Measurements from ENCODE around the gene DLK1.

DLK1 gene

GRCh38 chr14:100723135-100723829 lies 3.4 kb upstream of the DLK1 start:
- no peak for DNase-seq
- no peak overlapping the region for H3K4me3 ChIP-seq (ENCODE audit: low read depth, low read length)
- no peak for TF ChIP-seq CTCF (IDR thresholded peaks at IDR 0.05; ENCODE audit: low read depth, low read length, missing control alignments)
- in situ Hi-C loops (cut with HindIII; ENCODE audit: low pct_ligation_motif_present, low sequenced_read_pairs) = no loop called here
- peaks cover 63% of the 10 kb centered on the region for H3K27me3 ChIP-seq (replicated peaks)
- no peak overlapping the region for H3K27ac ChIP-seq
- no peaks in the 10 kb centered on the region for H3K36me3 ChIP-seq (replicated peaks)

GRCh38 chr14:100723830-100724437 lies 2.8 kb upstream of the DLK1 start:
- in situ Hi-C loops (cut with HindIII; ENCODE audit: low pct_ligation_motif_present, low sequenced_read_pairs) = no loop called here
- TF ChIP-seq CTCF (IDR thresholded peaks at IDR 0.05; ENCODE audit: low read depth, low read length, missing control alignments) = no peak
- H3K36me3 ChIP-seq (replicated peaks) = no peaks in the 10 kb centered on the region
- no peak overlapping the region for H3K27ac ChIP-seq
- no peak overlapping the region for H3K4me3 ChIP-seq (ENCODE audit: low read depth, low read length)
- peaks cover 65% of the 10 kb centered on the region for H3K27me3 ChIP-seq (replicated peaks)
- DNase-seq = no peak

GRCh38 chr14:100724536-100724935 lies 2.2 kb upstream of the DLK1 start:
- H3K27ac ChIP-seq = no peak overlapping the region
- H3K4me3 ChIP-seq (ENCODE audit: low read depth, low read length) = no peak overlapping the region
- no peak for TF ChIP-seq CTCF (IDR thresholded peaks at IDR 0.05; ENCODE audit: low read depth, low read length, missing control alignments)
- H3K36me3 ChIP-seq (replicated peaks) = no peaks in the 10 kb centered on the region
- H3K27me3 ChIP-seq (replicated peaks) = peaks cover 65% of the 10 kb centered on the region
- in situ Hi-C loops (cut with HindIII; ENCODE audit: low pct_ligation_motif_present, low sequenced_read_pairs) = no loop called here
- no peak for DNase-seq

GRCh38 chr14:100725587-100726387 lies 905 bp upstream of the DLK1 start:
- no peak for DNase-seq
- no peak overlapping the region for H3K4me3 ChIP-seq (ENCODE audit: low read depth, low read length)
- peaks cover 61% of the 10 kb centered on the region for H3K27me3 ChIP-seq (replicated peaks)
- H3K27ac ChIP-seq = no peak overlapping the region
- in situ Hi-C loops (cut with HindIII; ENCODE audit: low pct_ligation_motif_present, low sequenced_read_pairs) = no loop called here
- H3K36me3 ChIP-seq (replicated peaks) = no peaks in the 10 kb centered on the region
- TF ChIP-seq CTCF (IDR thresholded peaks at IDR 0.05; ENCODE audit: low read depth, low read length, missing control alignments) = no peak

- Histone ChIP-seq H3K36me3 (replicated peaks) (no peaks in the 10 kb centered on the region), H3K27ac (no peak overlapping the region), H3K4me3 (ENCODE audit: low read depth, low read length) (no peak overlapping the region), H3K27me3 (replicated peaks) (peaks cover 53% of the 10 kb centered on the region)
- no peak for DNase-seq
- in situ Hi-C loops (cut with HindIII; ENCODE audit: low pct_ligation_motif_present, low sequenced_read_pairs) = no loop called here
- no peak for TF ChIP-seq CTCF (IDR thresholded peaks at IDR 0.05; ENCODE audit: low read depth, low read length, missing control alignments)
Observed at GRCh38 chr14:100727086-100727872, 587 bp downstream of the DLK1 start.
